Liver (tissue), 9 donors: ENCODE measurements around the gene GSG1. TPM values are rescaled to one million over a fixed set of nuclear protein-coding genes. Genes with fewer than 3 reads are reported as not detected.

ENCODE experiments used
- DNase-seq: peaks from one replicate; pipeline ENCODE4 v3.0.0-alpha.2; 2017; ENCODE audit warnings: low spot score
- H3K27ac ChIP-seq, 2 donors: one replicate each; pipeline ENCODE4 v1.7.0; 2013; ENCODE audit warnings: inconsistent platforms in 2 of 2, low read length in 2 of 2, control low read depth in 1 of 2, low read depth in 1 of 2, mild to moderate bottlenecking in 1 of 2
- H3K27me3 ChIP-seq, 4 donors: one replicate each; pipeline versions ENCODE4 v1.6.1 to v1.7.0; 2013; ENCODE audit warnings: low read length in 3 of 4, inconsistent platforms in 1 of 4, mild to moderate bottlenecking in 1 of 4, moderate library complexity in 1 of 4; ENCODE audit not compliant: control insufficient read depth in 4 of 4, insufficient read depth in 4 of 4
- H3K36me3 ChIP-seq, 4 donors: one replicate each; pipeline versions ENCODE4 v1.6.1 to v1.7.0; 2013; ENCODE audit warnings: low read length in 3 of 4, mild to moderate bottlenecking in 3 of 4, low read depth in 1 of 4, moderate library complexity in 1 of 4; ENCODE audit not compliant: control insufficient read depth in 4 of 4, insufficient read depth in 3 of 4
- H3K4me1 ChIP-seq, 4 donors: one replicate each; pipeline versions ENCODE4 v1.6.1 to v1.7.0; 2013; ENCODE audit warnings: low read length in 3 of 4, mild to moderate bottlenecking in 3 of 4, moderate library complexity in 1 of 4; ENCODE audit not compliant: control insufficient read depth in 4 of 4, insufficient read depth in 4 of 4
- H3K4me3 ChIP-seq, 3 donors: one replicate each; pipeline versions ENCODE4 v1.6.1 to v1.7.0; 2013; ENCODE audit warnings: low read length in 3 of 3, control low read depth in 1 of 3, low read depth in 1 of 3, mild to moderate bottlenecking in 1 of 3
- H3K9ac ChIP-seq, 2 donors: one replicate each; pipeline ENCODE4 v1.7.0; 2013; ENCODE audit warnings: low read length in 2 of 2, mild to moderate bottlenecking in 2 of 2, moderate library complexity in 2 of 2, control low read depth in 1 of 2, low read depth in 1 of 2
- H3K9me3 ChIP-seq, 4 donors: one replicate each; pipeline versions ENCODE4 v1.6.1 to v1.7.0; 2013; ENCODE audit warnings: low read length in 3 of 4; ENCODE audit not compliant: control insufficient read depth in 4 of 4
- EGR1 ChIP-seq, 2 donors: IDR thresholded peaks; 2 replicates each; pipeline ENCODE4 v1.6.1; 2016 to 2018; ENCODE audit warnings: antibody characterized with exemption in 2 of 2, low read depth in 2 of 2
- FOXA1 ChIP-seq: IDR thresholded peaks from 2 replicates; pipeline ENCODE4 v1.6.1; 2016; ENCODE audit warnings: antibody characterized with exemption
- FOXA2 ChIP-seq: IDR thresholded peaks from 2 replicates; pipeline ENCODE4 v1.6.1; 2016; ENCODE audit warnings: antibody characterized with exemption
- GABPA ChIP-seq, 2 donors: IDR thresholded peaks in 1 of 2; conservative IDR thresholded peaks in 1 of 2; 2 replicates each; pipeline ENCODE4 v1.6.1; 2016; ENCODE audit warnings: antibody characterized with exemption in 2 of 2, mild to moderate bottlenecking in 1 of 2, moderate library complexity in 1 of 2
- HNF4A ChIP-seq, 2 donors: conservative IDR thresholded peaks; 2 replicates each; pipeline ENCODE4 v1.6.1; 2016; ENCODE audit warnings: antibody characterized with exemption in 2 of 2, mild to moderate bottlenecking in 2 of 2
- HNF4G ChIP-seq: IDR thresholded peaks from 2 replicates; pipeline ENCODE4 v1.6.1; 2016; ENCODE audit warnings: antibody characterized with exemption
- JUND ChIP-seq, 2 donors: IDR thresholded peaks; 2 replicates each; pipeline ENCODE4 v1.6.1; 2016; ENCODE audit warnings: antibody characterized with exemption in 2 of 2
- NR2F2 ChIP-seq: IDR thresholded peaks from 2 replicates; pipeline ENCODE4 v1.6.1; 2016; ENCODE audit warnings: antibody characterized with exemption
- RAD21 ChIP-seq, 2 donors: IDR thresholded peaks; 2 replicates each; pipeline ENCODE4 v1.6.1; 2016; ENCODE audit warnings: antibody characterized with exemption in 2 of 2, mild to moderate bottlenecking in 2 of 2
- RXRA ChIP-seq, 2 donors: IDR thresholded peaks; 2 replicates each; pipeline ENCODE4 v1.6.1; 2017 to 2018; ENCODE audit warnings: antibody characterized with exemption in 2 of 2, mild to moderate bottlenecking in 1 of 2
- SP1 ChIP-seq: IDR thresholded peaks from 2 replicates; pipeline ENCODE4 v1.6.1; 2018; ENCODE audit warnings: antibody characterized with exemption, mild to moderate bottlenecking
- TAF1 ChIP-seq: conservative IDR thresholded peaks from 2 replicates; pipeline ENCODE4 v1.6.1; 2016; ENCODE audit warnings: antibody characterized with exemption, mild to moderate bottlenecking
- YY1 ChIP-seq: IDR thresholded peaks from 2 replicates; pipeline ENCODE4 v1.6.1; 2016; ENCODE audit warnings: antibody characterized with exemption, mild to moderate bottlenecking
- WGBS: extraction: QIAGEN DNeasy Blood & Tissue Kit; methylation state at CpG from one replicate; pipeline ENCODE4 v1.1.7; 2013; 5-methylcytosine and 5-hydroxymethylcytosine counted together
- polyA plus RNA-seq, 2 donors: library from polyadenylated mRNA; stranded (reverse) in 1 of 2; unstranded in 1 of 2; fragments of 200-250 nt in 1 of 2; fragments of >200 nt in 1 of 2; fragmentation: Nextera tagmentation in 1 of 2; extraction: Ambion mirVana in 1 of 2; gene quantifications; one replicate each; pipeline versions ENCODE4 v1.2.1 to v1.2.3, GENCODE V29; 2013 to 2015
- total RNA-seq, 2 donors: library from RNA; depleted of rRNA; stranded (reverse); fragments of >200 nt; gene quantifications; one replicate each; pipeline ENCODE4 v1.2.3, GENCODE V29; 2014
- TF ChIP-seq, protein P1 (sequence below): IDR thresholded peaks from 2 replicates; pipeline ENCODE4 v1.6.1; 2016; ENCODE audit warnings: antibody characterized with exemption
- TF ChIP-seq, protein P2 (sequence below): IDR thresholded peaks from 2 replicates; pipeline ENCODE4 v1.6.1; 2016; ENCODE audit warnings: antibody characterized with exemption, mild to moderate bottlenecking
- TF ChIP-seq, protein P3 (sequence below): fragments of 150-350 bp; IDR thresholded peaks from 2 replicates; pipeline ENCODE4 v1.5.1; 2017; ENCODE audit warnings: improper control_type of control experiment, low read depth, low read length; ENCODE audit not compliant: missing input control
- TF ChIP-seq, protein P4 (sequence below): IDR thresholded peaks from 2 replicates; pipeline ENCODE4 v1.6.1; 2016; ENCODE audit warnings: antibody characterized with exemption
- donor health status: healthy.
- donor health status: healthy.
- donor health status: healthy.
- donor health status: healthy.
- donor health status: healthy.

The GSG1 gene
- total and polyA plus RNA-seq, 4 donors = not detected

DNA sequence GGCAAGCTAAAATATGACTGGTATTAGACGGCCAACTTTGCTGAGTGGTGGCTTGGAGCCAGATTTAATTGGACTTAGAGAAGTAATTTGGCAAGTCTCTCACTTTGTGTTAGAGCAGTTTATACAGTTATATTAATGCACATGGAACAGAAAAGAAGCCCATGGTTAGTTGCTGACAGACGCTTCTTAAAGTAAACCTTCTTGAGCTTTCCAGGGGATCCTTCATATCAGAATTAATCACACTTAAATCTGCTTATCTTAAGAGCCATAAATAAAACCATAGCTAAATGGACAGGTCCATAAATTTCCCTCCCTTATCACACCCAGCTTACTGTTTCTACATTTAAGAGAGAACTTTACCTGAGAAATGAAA is 9.6 kb downstream of the GSG1 start:
- no peak for TF ChIP-seq HNF4A (conservative IDR thresholded peaks at IDR 0.05)
- no peak for TF ChIP-seq NR2F2
- TF ChIP-seq EGR1 (IDR thresholded peaks at IDR 0.05; ENCODE audit: low read depth in 2 of 2) = no peak
- no peak for TF ChIP-seq RXRA (IDR thresholded peaks at IDR 0.05)
- TF ChIP-seq GABPA (IDR thresholded peaks at IDR 0.05 in 1 of 2, conservative IDR thresholded peaks at IDR 0.05 in 1 of 2) = no peak
- no peak for TF ChIP-seq JUND (IDR thresholded peaks at IDR 0.05)
- TF ChIP-seq, protein P1, sequence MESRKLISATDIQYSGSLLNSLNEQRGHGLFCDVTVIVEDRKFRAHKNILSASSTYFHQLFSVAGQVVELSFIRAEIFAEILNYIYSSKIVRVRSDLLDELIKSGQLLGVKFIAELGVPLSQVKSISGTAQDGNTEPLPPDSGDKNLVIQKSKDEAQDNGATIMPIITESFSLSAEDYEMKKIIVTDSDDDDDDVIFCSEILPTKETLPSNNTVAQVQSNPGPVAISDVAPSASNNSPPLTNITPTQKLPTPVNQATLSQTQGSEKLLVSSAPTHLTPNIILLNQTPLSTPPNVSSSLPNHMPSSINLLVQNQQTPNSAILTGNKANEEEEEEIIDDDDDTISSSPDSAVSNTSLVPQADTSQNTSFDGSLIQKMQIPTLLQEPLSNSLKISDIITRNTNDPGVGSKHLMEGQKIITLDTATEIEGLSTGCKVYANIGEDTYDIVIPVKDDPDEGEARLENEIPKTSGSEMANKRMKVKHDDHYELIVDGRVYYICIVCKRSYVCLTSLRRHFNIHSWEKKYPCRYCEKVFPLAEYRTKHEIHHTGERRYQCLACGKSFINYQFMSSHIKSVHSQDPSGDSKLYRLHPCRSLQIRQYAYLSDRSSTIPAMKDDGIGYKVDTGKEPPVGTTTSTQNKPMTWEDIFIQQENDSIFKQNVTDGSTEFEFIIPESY = no peak
- no peak for TF ChIP-seq SP1
- TF ChIP-seq HNF4G = no peak
- Histone ChIP-seq H3K27me3 (no peaks in the 10 kb centered on the region), H3K4me1 (peaks cover 0 to 3% (median 0%) of the 10 kb centered on the region in 4 donors), H3K4me3 (no peak overlapping the region), H3K9ac (no peak overlapping the region), H3K27ac (no peak overlapping the region), H3K36me3 (no peaks in the 10 kb centered on the region), H3K9me3 (no peaks in the 10 kb centered on the region)
- 74% methylated on average over 2 of the region's 2 CpGs for WGBS
- DNase-seq = no peak

DNA sequence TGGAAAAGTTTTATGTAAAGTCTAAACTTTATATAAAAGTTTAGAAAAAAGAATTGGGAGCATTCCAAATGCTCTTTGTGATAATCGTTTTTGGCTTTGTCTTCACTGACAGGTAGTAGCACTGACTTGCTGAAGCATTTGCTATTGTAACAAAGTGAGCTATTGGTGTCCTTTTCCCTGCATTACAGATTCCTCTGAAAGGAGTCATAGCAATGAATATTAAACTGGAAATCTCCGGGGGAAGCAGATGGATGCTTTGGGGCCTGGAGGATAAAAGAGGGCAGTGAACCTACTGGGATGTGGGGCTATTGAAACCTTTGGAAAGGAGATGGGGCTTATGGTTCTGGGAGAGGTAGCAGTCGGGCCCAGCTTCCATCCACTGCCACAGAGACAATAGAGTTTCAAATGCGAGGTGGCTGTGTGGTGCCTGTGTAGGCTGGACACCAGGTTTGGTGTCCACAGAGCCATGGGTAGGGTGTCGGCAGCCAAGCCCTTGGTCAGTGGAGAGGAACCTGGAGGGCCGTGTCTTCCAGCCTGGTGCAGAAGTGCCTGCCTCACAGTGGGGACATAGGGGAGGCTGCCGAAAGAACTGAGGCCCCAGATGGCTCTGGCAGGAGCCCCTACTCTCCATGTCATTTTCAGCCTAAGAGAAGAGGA is 10.1 kb downstream of the GSG1 start:
- no peak overlapping the region for H3K4me3 ChIP-seq
- no peaks in the 10 kb centered on the region for H3K27me3 ChIP-seq
- H3K4me1 ChIP-seq = peaks cover 0 to 3% (median 0%) of the 10 kb centered on the region in 4 donors
- WGBS = 83% methylated on average over 7 of the region's 7 CpGs
- no peak for TF ChIP-seq RAD21 (IDR thresholded peaks at IDR 0.05)
- TF ChIP-seq, protein P2, sequence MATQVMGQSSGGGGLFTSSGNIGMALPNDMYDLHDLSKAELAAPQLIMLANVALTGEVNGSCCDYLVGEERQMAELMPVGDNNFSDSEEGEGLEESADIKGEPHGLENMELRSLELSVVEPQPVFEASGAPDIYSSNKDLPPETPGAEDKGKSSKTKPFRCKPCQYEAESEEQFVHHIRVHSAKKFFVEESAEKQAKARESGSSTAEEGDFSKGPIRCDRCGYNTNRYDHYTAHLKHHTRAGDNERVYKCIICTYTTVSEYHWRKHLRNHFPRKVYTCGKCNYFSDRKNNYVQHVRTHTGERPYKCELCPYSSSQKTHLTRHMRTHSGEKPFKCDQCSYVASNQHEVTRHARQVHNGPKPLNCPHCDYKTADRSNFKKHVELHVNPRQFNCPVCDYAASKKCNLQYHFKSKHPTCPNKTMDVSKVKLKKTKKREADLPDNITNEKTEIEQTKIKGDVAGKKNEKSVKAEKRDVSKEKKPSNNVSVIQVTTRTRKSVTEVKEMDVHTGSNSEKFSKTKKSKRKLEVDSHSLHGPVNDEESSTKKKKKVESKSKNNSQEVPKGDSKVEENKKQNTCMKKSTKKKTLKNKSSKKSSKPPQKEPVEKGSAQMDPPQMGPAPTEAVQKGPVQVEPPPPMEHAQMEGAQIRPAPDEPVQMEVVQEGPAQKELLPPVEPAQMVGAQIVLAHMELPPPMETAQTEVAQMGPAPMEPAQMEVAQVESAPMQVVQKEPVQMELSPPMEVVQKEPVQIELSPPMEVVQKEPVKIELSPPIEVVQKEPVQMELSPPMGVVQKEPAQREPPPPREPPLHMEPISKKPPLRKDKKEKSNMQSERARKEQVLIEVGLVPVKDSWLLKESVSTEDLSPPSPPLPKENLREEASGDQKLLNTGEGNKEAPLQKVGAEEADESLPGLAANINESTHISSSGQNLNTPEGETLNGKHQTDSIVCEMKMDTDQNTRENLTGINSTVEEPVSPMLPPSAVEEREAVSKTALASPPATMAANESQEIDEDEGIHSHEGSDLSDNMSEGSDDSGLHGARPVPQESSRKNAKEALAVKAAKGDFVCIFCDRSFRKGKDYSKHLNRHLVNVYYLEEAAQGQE = no peak
- TF ChIP-seq SP1 = no peak
- TF ChIP-seq, protein P3, sequence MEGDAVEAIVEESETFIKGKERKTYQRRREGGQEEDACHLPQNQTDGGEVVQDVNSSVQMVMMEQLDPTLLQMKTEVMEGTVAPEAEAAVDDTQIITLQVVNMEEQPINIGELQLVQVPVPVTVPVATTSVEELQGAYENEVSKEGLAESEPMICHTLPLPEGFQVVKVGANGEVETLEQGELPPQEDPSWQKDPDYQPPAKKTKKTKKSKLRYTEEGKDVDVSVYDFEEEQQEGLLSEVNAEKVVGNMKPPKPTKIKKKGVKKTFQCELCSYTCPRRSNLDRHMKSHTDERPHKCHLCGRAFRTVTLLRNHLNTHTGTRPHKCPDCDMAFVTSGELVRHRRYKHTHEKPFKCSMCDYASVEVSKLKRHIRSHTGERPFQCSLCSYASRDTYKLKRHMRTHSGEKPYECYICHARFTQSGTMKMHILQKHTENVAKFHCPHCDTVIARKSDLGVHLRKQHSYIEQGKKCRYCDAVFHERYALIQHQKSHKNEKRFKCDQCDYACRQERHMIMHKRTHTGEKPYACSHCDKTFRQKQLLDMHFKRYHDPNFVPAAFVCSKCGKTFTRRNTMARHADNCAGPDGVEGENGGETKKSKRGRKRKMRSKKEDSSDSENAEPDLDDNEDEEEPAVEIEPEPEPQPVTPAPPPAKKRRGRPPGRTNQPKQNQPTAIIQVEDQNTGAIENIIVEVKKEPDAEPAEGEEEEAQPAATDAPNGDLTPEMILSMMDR = no peak
- TF ChIP-seq HNF4G = no peak
- no peak for TF ChIP-seq YY1
- TF ChIP-seq NR2F2 = no peak
- no peak for TF ChIP-seq FOXA1
- no peak for TF ChIP-seq EGR1 (IDR thresholded peaks at IDR 0.05; ENCODE audit: low read depth in 2 of 2)
- TF ChIP-seq TAF1 = no peak
- TF ChIP-seq FOXA2 = no peak
- no peak for TF ChIP-seq RXRA (IDR thresholded peaks at IDR 0.05)
- TF ChIP-seq, protein P4, sequence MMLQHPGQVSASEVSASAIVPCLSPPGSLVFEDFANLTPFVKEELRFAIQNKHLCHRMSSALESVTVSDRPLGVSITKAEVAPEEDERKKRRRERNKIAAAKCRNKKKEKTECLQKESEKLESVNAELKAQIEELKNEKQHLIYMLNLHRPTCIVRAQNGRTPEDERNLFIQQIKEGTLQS = no peak
- no peaks in the 10 kb centered on the region for H3K9me3 ChIP-seq
- no peak overlapping the region for H3K27ac ChIP-seq
- no peak for DNase-seq
- H3K36me3 ChIP-seq = no peaks in the 10 kb centered on the region
- no peak overlapping the region for H3K9ac ChIP-seq
